ENCODE measurements around the gene DYNLT4. TPM values are rescaled to one million over a fixed set of nuclear protein-coding genes. Genes with fewer than 3 reads are reported as not detected.

The DYNLT4 gene
- polyA plus RNA-seq, 1 donor (not counting 4 experiments of a cell fraction or from before 2014, with no cell fraction given), result not detected

DNA sequence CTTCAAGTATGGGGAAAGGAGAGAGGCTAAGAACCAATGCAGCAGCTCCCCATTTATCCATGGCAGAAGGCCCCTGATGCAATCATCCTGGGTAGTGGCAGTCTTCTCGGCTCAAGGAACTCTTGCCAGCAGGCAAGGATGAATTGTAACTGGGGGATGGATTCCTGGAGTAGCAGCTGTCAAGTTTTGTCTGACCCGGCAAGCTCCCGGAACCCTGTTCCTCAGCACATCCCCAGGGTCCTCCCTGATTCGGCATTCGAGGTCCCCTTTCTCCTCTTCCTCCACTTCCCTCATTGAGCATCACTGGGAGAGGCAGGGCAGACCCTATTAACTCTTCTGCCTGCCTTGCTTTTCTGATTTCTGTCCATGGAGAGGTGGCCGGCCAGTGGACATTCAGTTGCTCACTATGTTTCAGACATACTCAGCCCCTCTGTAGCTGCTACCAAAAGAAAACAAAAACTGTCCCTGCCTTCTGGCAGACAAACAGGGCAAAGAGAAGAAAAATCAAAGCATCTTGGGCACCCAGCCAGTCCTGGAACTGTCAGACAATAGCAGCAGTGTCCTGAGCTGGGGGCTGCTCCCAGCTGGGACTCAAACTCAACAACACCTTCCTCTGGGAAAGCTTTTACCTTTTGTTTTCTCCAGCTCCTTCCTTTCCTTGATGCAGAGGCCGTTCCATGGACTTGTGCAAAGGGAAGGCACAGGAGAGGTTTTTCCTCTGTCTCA, 41.5 kb upstream of the DYNLT4 start:
- DNase-seq (ENCODE audit: low read depth, low spot score) (no peak), FAIRE-seq (no peak)
- Histone ChIP-seq H3K9me3 (ENCODE audit: control insufficient read depth, low read depth, low read length) (no peaks in the 10 kb centered on the region), H3K27ac (ENCODE audit: control insufficient read depth, insufficient read depth, low read length) (no peak overlapping the region), H3K27me3 (ENCODE audit: control insufficient read depth, extremely low read depth, insufficient read depth, low read length) (no peaks in the 10 kb centered on the region), H3K36me3 (ENCODE audit: control insufficient read depth in 2 of 2, extremely low read depth in 1 of 2, insufficient read depth in 2 of 2, low read length in 2 of 2) (no peaks in the 10 kb centered on the region), H3K4me3 (ENCODE audit: control insufficient read depth in 2 of 3, extremely low read depth in 1 of 3, insufficient read depth in 2 of 3, low read depth in 1 of 3, low read length in 3 of 3) (no peak overlapping the region), H4K20me1 (ENCODE audit: control insufficient read depth, extremely low read depth, insufficient read depth, low read length) (no peaks in the 10 kb centered on the region), H3K4me2 (ENCODE audit: control insufficient read depth, extremely low read depth, insufficient read depth, low read depth, low read length) (no peak overlapping the region), H3K4me1 (ENCODE audit: control insufficient read depth, extremely low read depth, insufficient read depth, low read length) (peaks cover 7% of the 10 kb centered on the region), H3K79me2 (ENCODE audit: control insufficient read depth, insufficient read depth, low read length) (no peaks in the 10 kb centered on the region), H2AFZ (ENCODE audit: control insufficient read depth, low read length) (no peak overlapping the region), H3K9me1 (ENCODE audit: control insufficient read depth, extremely low read depth, insufficient read depth, low read length) (no peaks in the 10 kb centered on the region), H3K9ac (ENCODE audit: control insufficient read depth, extremely low read depth, insufficient read depth, low read length) (no peak overlapping the region)
- dilution Hi-C loops (cut with MboI; ENCODE audit: extremely low pct_ligation_motif_present, low sequenced_read_pairs), result no loop called here
- TF ChIP-seq EZH2 (IDR thresholded peaks at IDR 0.05; ENCODE audit: low read length), result no peak
- TF ChIP-seq, protein P1, sequence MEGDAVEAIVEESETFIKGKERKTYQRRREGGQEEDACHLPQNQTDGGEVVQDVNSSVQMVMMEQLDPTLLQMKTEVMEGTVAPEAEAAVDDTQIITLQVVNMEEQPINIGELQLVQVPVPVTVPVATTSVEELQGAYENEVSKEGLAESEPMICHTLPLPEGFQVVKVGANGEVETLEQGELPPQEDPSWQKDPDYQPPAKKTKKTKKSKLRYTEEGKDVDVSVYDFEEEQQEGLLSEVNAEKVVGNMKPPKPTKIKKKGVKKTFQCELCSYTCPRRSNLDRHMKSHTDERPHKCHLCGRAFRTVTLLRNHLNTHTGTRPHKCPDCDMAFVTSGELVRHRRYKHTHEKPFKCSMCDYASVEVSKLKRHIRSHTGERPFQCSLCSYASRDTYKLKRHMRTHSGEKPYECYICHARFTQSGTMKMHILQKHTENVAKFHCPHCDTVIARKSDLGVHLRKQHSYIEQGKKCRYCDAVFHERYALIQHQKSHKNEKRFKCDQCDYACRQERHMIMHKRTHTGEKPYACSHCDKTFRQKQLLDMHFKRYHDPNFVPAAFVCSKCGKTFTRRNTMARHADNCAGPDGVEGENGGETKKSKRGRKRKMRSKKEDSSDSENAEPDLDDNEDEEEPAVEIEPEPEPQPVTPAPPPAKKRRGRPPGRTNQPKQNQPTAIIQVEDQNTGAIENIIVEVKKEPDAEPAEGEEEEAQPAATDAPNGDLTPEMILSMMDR (optimal IDR thresholded peaks at IDR 0.05 in 1 of 3, IDR thresholded peaks at IDR 0.05 in 1 of 3, conservative IDR thresholded peaks at IDR 0.05 in 1 of 3; ENCODE audit: extremely low read depth in 1 of 3, insufficient read depth in 2 of 3, low read length in 3 of 3), result no peak

DNA sequence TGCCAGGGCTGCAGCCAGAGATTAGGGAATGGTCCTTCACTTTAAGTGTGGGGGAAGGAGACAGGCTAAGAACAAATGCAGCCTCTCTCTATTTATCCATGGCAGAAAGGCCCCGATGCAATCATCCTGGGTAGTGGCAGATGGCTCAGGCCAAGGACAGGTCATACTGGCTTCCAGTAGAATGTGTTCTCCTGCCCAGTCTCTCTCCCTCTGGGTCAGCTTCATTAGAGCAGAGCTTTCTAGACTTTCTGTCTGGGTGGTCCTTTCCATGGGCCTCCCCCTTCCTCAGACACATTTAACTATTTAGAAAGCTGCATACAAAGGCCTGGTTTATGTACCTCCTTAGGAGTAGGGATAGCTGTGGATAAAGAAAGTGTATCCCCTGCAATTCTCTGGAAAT, 40.7 kb upstream of the DYNLT4 start:
- Histone ChIP-seq H3K4me3 (ENCODE audit: control insufficient read depth in 2 of 3, extremely low read depth in 1 of 3, insufficient read depth in 2 of 3, low read depth in 1 of 3, low read length in 3 of 3) (no peak overlapping the region), H3K4me1 (ENCODE audit: control insufficient read depth, extremely low read depth, insufficient read depth, low read length) (peaks cover 7% of the 10 kb centered on the region), H3K79me2 (ENCODE audit: control insufficient read depth, insufficient read depth, low read length) (no peaks in the 10 kb centered on the region), H3K4me2 (ENCODE audit: control insufficient read depth, extremely low read depth, insufficient read depth, low read depth, low read length) (no peak overlapping the region), H4K20me1 (ENCODE audit: control insufficient read depth, extremely low read depth, insufficient read depth, low read length) (no peaks in the 10 kb centered on the region), H3K9me3 (ENCODE audit: control insufficient read depth, low read depth, low read length) (no peaks in the 10 kb centered on the region), H2AFZ (ENCODE audit: control insufficient read depth, low read length) (no peak overlapping the region), H3K36me3 (ENCODE audit: control insufficient read depth in 2 of 2, extremely low read depth in 1 of 2, insufficient read depth in 2 of 2, low read length in 2 of 2) (no peaks in the 10 kb centered on the region), H3K27me3 (ENCODE audit: control insufficient read depth, extremely low read depth, insufficient read depth, low read length) (no peaks in the 10 kb centered on the region), H3K27ac (ENCODE audit: control insufficient read depth, insufficient read depth, low read length) (no peak overlapping the region), H3K9ac (ENCODE audit: control insufficient read depth, extremely low read depth, insufficient read depth, low read length) (no peak overlapping the region), H3K9me1 (ENCODE audit: control insufficient read depth, extremely low read depth, insufficient read depth, low read length) (no peaks in the 10 kb centered on the region)
- no peak for DNase-seq (ENCODE audit: low read depth, low spot score)
- dilution Hi-C loops (cut with MboI; ENCODE audit: extremely low pct_ligation_motif_present, low sequenced_read_pairs), result no loop called here
- no peak for TF ChIP-seq EZH2 (IDR thresholded peaks at IDR 0.05; ENCODE audit: low read length)
- TF ChIP-seq, protein P1 (optimal IDR thresholded peaks at IDR 0.05 in 1 of 3, IDR thresholded peaks at IDR 0.05 in 1 of 3, conservative IDR thresholded peaks at IDR 0.05 in 1 of 3; ENCODE audit: extremely low read depth in 1 of 3, insufficient read depth in 2 of 3, low read length in 3 of 3), result no peak
- FAIRE-seq, result no peak
